Hypothalamus (tissue), 51 donors: Measurements from ENCODE around the gene PDPR.
"Not testable (repeated sequence)": the region's sequence is repeated elsewhere in the genome, so short reads cannot be mapped to it uniquely, and the experiment has no call there.

Experiments
- DNase-seq, 51 donors: peaks; one replicate each; lab custom pipeline; 2025; lab: John Stamatoyannopoulos, UW

Gene PDPR

DNA sequence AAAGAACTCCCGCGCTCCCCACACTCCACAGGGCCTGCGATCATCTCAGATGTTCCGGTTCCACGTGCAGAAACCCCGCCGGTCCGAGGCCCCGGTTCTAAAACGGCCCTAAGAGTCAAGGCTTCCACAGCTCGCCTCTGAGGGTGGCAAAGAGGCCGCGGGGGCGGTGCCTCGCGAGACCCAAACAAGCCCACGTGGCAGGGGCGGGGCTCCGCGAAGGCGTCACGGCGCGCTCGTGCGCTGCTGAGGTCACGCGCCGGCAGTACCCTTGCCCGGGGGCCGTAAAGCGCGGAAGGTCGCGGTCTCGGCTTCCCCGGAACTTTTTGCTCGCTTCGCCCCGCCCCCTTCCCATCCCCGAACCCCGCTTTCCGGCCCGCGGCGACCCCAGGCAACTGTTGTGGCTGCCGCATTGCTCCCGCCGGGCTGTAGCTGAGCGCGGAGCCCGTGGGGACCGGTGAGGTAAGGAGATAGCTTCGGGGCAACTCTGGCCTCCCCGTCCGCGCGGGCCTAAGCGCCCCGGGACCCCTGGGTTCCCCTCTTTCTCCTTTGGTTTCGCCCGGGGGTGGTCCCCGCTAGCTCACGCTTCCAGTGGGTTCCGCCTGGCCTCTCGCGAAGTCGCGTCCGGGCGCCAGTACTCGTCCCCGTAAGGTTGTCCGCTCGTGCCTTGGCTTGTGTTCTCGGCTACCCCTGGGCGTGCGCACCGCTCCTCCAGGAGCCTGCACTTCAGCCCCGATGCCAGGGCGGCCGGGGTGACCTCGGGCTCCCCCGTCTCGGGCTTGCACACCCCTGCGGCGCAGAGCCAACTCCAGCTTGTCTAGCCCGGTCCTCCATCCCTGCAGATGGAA is at the start of gene PDPR:
Gene PDPR, plus strand, starts transcription at position 351 of the 845 bp plus-strand sequence. CDS start 6,161 bp downstream, outside the sequence.
- peak; percentile 22 to 93 (median 82) for DNase-seq

- DNase-seq, result peak in 35 of 51 donors; percentile 1 to 49 (median 13)
Observed at GRCh38 chr16:70064841-70065370, 49.2 kb upstream of the PDPR start.

DNA sequence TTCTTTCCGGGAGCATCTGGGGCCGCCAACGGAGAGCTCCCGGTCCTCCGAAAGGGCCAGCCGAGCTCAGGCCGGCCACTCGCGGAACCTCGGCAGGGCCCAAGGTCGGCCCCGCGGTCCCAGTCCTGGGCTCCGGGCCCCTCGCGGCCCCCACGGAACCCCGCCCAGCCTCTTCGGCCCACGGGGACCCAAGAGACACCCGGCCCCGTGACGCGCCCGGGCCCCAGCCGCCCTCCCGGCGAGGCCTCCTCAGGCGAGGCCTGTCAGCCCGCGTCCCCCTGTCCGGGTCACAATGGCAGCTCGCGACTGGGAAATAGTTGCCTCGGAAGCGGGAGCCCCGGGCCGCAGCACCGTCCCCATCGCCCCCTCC is 48.8 kb upstream of the PDPR start:
- peak in 2 of 51 donors; percentile 23 to 24 for DNase-seq

DNA sequence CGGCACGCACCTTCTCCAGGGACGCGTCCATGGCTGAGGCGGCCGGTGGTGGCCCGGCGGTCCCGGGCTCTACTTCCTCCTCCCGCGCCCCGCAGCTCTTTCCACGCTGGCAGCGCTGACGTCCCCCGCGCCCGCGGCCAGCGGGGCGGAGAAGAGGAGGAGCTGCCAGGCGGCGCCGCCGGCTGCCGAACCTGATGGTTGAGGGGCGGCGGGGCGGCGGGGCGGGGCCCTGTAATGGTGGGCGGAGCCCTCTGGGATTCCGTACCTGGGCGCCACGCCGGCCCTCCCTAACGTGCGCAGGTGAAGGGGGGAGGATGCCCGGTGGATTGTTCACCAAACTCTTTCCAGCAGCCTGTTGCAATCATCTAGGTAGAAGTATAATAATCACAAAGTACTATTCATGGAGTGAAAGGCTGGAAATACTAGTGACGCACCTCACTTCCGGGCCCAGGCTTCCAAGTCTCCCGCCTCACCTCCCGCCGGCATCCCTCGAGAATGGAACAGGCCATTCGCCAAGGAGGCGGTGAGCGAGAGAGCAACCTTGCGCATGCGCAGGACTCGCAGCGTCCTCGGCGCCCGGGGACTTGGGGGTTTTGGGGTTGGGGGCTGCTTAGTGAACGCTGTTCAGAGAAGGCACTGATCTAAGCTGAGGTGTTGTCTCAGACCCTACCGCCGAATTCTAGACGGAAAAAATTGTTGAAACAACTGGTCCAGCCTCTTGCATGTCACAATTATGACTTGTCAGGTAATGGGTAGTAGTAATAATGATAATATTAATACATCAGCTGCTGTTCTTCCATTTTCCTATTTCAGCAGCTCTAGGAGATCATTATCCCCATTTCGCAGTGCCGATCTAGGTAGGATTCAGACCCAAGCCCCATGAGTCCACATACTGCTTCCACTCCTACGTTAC is 48.1 kb upstream of the PDPR start:
- peak in 50 of 51 donors; percentile 16 to 91 (median 57) for DNase-seq

- not testable (repeated sequence) for DNase-seq
Observed at GRCh38 chr16:70066751-70067150, 47.4 kb upstream of the PDPR start.

- not testable (repeated sequence) for DNase-seq
Observed at GRCh38 chr16:70079081-70079480, 35.1 kb upstream of the PDPR start.

DNA sequence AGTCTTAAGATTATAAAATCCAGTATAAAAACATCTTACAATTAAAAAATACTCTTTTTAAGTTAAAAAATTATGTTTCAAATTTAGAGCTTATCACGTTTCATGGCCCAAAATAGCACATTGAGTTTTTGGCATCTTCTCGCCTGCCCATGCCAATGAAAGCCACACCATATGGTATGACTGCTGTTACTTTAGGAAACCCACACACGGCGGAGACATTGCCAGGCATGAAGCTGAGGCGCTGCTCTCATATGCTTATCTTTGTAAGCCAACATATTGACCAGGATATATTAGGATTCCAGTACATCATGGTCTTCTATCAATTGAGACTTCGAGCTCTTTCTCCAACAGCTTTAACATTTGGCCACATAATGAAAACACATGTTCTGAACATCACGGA is 32.9 kb upstream of the PDPR start:
- DNase-seq, result peak in 1 of 51 donors; percentile 6

DNA sequence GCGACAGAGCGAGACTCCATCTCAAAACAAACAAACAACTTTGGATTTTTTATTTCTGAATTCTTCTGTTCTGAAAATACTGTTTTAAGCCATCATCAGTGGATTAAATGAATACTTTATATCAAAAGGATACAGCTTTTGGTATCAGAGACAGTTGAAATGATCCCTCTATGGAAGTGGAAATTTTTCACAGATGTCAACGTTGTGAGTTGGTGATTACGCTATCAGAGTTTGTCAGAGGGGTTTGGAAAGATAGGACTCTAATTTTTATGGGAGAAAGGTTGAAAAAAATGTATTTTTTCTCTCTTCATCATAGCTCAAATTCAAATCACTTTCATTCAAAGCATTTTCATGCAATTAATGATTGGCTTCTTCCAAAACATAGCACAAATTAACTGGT is 30.2 kb upstream of the PDPR start:
- DNase-seq, result not testable (repeated sequence)

DNA sequence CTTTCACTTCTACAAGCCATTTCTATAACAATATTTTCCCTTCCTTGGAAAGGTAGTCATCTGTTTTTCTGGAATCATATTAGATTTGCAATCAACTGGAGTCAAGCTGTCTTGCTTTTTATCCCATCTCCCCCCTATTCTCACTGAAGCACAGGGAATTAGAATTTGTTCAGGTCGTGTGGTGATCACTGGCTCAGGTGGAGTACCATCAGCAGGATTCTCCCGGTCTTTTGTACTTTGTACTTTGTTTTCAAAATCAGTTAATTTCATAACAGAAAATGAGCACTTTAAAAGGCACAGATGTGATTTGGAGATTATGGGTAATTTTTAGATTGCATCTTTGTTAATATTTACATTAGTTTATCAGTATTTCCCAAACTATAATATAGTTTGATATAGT is 26.0 kb upstream of the PDPR start:
- not testable (repeated sequence) for DNase-seq

DNA sequence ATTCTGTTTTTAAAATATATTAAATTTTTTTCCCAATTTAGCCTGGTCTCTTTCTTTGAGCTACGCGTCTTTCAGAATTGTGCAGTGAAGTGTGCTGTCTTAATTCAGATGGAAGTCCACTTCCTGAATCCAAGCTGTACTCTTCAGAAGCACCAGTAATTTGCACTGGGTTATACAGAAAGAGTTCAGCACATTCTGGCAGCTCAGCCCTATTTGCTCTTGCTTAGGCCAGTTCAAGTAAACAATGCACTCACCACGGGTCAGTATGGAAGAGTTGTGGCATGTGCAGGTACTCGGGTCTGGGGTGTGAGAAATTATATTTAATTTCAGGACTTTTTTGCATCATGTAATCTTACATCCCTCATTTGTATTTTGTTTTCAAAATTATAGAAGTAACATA is 25.3 kb upstream of the PDPR start:
- DNase-seq, result not testable (repeated sequence)

GRCh38 chr16:70089289-70089688 is 24.8 kb upstream of the PDPR start:
- DNase-seq, result not testable (repeated sequence)

DNA sequence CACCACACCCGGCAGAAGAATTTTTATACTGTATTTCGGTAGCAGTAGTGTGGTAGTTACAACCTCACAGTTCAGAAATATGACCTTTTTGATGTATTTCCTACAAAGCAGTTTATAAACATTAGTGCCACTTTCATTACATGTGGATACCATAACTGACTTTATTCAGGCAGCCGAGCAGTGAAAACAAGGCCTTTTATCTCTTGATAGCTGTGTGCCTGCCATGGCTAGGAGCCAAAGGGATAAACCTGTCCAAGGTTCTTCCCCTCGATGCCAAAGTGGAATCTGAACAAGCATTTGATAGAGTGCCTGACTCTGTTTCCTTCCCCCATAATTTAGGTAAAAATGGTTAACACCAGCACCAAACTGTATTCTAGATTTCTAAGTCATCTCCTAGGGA is 23.0 kb upstream of the PDPR start:
- DNase-seq, result not testable (repeated sequence)

GRCh38 chr16:70094096-70094495 is 20.0 kb upstream of the PDPR start:
- DNase-seq, result not testable (repeated sequence)

- DNase-seq, result not testable (repeated sequence)
Observed at GRCh38 chr16:70109583-70110279, 4.4 kb upstream of the PDPR start.

DNA sequence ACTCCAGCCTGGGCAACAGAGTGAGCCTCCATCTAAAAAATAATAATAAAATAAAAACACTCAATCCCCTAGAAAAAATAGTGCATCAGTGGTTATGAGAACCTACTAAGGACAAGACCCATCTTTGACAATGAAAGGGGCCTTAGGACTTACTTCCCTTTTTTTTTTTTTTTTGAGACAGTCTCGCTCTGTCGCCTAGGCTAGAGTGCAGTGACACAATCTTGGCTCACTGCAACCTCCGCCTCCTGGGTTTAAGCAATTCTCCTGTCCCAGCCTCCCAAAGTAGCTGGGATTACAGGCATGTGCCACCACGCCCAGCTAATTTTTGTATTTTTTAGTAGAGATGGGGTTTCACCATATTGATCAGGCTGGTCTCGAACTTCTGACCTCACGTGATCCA is 2.0 kb upstream of the PDPR start:
- not testable (repeated sequence) for DNase-seq

DNA sequence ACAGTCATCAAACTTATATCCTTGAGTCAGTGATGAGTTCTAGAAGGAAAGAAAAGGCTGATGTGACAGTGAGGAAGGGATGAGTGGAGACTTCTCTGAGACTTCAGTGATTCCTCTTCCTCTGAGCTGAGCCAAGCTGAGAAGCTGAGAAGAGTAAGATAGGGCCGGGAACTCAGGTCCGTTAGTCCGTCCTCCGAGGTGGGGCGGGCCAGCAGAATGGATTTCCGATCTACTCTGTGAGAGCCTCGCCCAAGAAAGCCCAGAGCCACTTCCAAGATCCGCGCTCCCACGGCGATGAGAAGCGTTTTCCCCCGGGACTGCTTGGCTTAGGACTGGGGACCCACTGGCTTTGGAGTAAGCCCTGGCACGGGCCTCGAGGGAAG is 542 bp upstream of the PDPR start:
- not testable (repeated sequence) for DNase-seq

- DNase-seq, result not testable (repeated sequence)
Observed at GRCh38 chr16:70118354-70118753, 4.2 kb downstream of the PDPR start.

DNA sequence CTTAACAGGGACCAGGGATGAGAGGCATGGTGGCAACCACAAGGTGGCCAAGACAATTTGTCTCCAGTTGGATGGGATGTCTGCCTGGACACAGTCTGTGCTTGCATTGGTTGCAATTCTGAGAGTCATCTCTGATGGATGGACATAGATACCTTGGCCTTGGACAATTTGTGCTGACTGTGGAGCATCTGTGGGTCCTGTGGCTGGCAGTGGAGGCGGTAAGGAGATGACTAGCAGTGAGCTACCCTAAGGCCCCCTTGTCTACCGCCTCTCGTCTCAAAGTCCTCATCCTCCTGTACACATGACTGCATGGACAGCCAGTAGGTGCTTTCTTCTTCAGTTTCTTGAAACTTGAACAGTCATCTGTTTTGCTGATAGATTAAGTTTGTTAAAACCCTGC is 4.6 kb downstream of the PDPR start:
- not testable (repeated sequence) for DNase-seq

GRCh38 chr16:70120398-70120797 is 6.3 kb downstream of the PDPR start:
- DNase-seq, result not testable (repeated sequence)

GRCh38 chr16:70123822-70124221 is 9.7 kb downstream of the PDPR start:
- DNase-seq, result not testable (repeated sequence)
